Stimulated activated CD4-positive, alpha-beta T cell treated with anti-CD3 and anti-CD28 coated beads, Interleukin-4, amount 100 ng/mL, for 1 hour (primary cell): ENCODE results near the gene G6PC1.
A peak's percentile ranks its signal among the peaks of the same experiment; 100 is the strongest.
"Not testable (repeated sequence)": the region's sequence is repeated elsewhere in the genome, so short reads cannot be mapped to it uniquely, and the experiment has no call there.

Source experiments
- DNase-seq: peaks from one replicate; pipeline ENCODE4 v3.0.0-alpha.2; 2020

Gene G6PC1

DNA sequence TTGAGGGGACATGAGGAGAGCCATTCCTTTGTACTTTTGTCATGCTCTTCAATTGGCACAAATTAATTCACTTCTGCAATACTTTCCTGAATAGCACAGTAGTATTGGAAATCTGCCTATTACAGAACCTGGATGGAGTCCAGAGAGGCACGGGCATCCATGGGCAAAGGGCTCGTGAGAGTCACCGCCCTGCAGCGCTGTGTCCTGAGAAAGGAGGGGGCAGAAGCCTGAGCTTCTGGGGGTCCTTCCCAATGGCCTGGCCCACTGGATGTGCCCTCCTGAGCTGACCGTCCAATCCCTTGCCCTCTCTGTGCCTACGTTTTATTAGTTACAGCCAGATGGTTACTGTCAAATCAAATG is 3.5 kb downstream of the G6PC1 start:
- DNase-seq: no peak

DNA sequence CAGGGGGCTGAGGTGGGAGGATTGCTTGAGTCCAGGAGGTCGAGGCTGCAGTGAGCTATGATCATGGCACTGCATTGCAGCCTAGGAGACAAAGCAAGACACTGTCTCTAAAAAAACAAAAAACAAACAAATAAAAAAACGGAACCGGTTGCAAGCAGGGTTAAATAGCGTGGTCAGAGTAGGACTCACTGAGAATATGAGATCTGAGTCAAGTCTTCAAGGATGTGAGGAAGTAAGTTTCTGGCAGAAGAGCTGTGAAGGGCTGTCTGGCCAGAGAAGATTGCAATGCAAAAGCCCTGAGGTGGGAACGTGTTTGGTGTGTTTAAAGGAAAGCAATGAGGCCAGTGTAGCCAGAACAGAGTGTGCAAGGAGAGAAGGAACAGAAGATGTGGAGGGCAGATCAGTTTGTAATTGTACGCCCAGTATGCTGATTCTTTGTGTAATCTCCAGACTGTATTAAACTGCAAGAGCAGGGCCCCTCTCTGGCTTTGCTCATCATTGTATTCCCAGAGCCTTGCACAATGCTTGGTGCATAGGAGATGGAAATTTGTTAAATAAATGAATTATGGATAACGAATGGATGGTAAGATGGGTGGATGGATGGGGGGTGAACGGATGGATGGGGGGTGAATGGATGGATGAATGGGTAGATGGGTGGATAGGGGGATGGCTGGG is 6.3 kb downstream of the G6PC1 start:
- no peak for DNase-seq

DNA sequence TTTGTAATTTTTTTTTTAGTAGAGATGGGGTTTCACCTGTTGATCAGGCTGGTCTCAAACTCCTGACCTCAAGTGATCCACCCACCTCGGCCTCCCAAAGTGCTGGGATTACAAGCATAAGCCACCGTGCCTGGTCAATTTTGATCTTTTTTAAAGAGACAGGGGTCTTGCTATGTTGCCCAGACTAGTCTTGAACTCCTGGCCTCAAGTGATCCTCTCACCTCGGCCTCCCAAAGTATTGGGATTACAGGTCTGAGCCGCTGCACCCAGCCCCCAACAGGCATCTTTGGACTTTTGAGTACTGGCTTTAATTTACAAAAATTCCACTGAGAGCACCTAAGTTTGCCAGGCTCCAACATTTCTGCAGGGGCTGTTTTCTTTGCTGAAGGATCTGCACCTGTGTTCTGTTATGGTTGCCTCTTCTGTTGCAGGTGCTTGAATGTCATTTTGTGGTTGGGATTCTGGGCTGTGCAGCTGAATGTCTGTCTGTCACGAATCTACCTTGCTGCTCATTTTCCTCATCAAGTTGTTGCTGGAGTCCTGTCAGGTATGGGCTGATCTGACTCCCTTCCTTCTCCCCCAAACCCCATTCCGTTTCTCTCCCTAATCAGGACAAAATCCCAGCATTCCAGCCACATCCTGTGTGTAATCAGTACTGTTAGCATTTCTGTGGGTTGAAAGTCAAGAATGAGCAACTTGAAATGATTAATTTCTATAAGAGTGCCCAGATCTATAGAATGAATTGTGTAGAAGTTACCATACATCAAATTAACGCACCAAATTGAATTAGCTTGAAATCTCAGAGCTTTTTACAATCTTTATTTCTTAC is 8.5 kb downstream of the G6PC1 start:
- DNase-seq: no peak

DNA sequence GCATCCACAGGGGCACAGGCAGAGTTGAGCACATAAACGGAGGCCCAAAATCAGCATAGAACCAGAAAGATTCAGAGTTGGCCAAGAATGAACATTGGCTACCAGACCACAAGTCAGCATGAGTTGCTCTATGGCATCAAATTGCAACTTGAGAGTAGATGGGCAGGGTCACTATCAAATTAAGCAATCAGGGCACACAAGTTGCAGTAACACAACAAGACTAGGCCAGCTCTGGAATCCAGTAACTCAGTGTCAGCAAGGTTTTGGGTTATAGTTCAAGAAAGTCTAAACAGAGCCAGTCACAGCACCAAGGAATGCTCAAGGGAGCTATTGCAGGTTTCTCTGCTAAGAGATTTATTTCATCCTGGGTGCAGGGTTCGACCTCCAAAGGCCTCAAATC is 12.9 kb downstream of the G6PC1 start:
- no peak for DNase-seq

DNA sequence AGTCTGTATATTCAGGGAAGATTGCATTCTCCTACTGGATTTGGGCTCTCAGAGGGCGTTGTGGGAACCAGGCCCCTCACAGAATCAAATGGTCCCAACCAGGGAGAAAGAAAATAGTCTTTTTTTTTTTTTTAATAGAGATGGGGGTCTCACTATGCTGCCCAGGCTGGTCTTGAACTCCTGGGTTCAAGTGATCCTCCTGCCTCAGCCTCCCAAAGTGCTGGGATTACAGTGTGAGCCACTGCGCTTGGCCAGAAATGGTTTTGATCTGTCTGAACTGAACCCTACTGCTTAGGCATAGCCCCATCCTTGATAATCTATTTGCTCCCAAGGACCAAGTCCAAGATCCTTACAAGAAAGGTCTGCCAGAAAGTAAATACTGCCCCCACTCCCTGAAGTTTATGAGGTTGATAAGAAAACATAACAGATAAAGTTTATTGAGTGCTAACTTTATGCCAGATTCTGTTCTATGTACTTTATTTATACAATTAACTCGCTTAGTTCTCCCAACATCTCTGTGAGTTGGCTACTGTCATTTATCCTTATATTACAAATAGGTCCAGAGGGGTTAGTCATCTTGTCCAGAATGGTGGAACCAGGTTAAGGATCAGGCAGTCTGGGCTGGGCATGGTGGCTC is 13.5 kb downstream of the G6PC1 start:
- no peak for DNase-seq

DNA sequence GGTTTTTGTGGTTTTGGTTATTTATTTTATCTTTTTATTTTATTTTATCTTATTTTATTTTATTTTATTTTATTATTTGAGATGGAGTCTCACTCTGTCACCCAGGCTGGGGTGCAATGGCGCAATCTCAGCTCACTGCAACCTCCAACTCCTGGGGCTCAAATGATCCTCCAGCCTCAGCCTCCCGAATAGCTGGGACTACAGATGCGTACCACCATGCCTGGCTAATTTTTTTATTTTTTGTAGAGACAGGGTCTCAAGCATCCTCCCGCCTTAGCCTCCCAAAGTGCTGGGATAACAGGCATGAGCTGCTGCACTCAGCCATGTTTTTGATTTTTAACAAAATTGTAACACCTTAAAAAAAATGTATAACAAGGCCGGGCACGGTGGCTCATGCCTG is 14.7 kb downstream of the G6PC1 start:
- DNase-seq: not testable (repeated sequence)

DNA sequence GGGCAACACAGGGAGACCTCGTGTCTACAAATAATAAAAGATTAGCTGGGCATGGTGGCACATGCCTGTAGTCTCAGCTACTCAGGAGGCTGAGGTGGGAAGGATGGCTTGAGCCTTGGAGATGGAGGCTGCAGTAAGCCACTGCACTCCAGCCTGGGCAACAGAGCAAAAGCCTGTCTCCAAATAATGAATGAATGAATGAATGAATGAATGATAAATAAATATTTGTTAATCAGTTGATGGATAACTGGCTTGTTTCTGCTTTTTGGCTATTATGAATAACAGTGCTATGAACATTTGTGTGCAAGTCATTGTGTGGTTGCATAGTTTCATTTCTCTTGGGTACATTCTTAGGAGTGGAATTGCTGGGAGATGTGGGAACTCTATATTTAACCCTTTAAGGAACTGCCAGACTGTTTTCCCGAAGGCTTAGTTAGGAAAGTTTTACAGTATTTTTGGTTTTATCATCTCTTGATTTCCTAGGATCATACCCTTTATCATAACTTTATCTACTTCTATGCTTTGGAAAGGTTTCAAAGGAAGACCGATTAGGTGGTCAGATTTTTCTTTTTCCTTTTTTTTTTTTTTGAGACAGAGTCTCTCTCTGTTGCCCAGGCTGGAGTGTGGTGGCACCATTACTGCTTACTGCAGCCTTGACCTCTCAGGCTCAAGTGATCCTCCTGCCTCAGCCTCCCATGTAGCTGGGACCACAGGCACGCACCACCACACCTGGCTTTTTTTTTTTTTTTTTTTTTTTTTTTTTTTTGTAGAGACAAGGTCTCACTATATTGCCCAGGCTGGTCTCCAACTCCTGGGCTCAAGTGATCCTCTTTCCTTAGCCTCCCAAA is 16.0 kb downstream of the G6PC1 start:
- not testable (repeated sequence) for DNase-seq

DNA sequence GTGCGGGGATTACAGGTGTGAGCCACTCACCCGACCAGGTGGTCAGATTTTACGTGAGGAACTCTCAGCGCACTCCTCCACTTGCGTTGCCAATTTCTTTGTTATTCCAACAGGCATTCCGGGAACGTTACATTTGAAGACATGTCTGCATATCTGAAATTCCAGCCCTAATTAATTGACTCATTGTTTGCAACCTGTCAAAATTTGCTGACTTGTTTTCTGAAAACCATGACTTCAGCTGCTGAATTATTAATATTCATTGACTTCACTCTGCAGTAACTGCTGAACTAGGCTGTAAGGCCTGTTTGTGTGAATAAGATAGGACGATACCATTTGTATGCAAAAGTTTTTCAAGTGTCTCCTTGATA is 16.6 kb downstream of the G6PC1 start:
- no peak for DNase-seq

DNA sequence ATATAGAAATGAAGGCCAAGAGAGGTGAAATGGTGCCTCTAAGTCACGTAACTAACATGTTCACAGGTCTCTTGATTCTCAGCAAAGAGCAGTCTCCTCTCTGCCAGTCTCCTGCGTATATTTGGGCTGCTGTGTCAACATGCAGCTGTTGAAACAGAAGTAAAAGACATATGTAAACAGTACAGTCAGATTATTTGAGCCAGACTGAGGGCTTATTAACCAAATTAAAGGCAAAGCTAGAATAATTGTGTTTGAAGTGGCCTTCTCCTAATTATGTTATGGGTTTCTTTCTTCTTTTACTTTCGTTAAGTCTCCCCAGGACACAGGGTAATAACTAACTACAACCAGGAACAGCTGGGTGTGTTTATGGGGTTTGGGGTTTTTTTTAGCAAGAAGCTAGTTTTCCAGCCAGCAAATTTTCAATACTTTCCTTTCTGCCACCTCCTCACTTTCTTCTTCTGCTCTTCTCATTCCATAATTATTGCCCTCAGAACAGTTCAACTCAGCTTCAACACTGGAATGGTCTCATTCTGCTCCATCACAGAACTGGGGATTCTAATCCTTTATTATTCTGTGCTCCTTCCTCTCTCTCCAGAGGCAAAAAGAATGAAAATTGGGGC is 18.4 kb downstream of the G6PC1 start:
- no peak for DNase-seq

DNA sequence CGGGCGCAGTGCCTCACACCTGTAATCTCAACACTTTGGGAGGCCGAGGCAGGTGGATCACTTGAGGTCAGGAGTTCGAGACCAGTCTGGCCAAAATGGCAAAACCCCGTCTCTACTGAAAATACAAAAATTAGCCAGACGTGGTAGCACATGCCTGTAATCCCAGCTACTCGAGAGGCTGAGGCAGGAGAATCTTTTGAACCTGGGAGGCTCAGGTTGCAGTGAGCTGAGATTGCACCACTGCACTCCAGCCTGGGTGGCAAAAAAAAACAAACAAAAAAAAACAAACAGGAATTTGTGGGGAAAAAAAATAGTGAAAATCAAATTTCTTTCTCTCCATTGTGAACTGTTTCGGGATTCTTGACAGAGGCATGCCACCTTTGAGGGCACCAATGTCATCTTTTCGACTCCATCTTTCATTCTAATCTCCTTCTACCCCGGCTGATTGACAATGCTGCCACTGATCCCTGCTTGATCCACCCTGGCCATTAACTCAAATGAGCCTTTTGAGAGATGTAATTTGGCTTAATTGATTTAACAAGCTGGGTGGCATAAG is 19.0 kb downstream of the G6PC1 start:
- DNase-seq: not testable (repeated sequence)

DNA sequence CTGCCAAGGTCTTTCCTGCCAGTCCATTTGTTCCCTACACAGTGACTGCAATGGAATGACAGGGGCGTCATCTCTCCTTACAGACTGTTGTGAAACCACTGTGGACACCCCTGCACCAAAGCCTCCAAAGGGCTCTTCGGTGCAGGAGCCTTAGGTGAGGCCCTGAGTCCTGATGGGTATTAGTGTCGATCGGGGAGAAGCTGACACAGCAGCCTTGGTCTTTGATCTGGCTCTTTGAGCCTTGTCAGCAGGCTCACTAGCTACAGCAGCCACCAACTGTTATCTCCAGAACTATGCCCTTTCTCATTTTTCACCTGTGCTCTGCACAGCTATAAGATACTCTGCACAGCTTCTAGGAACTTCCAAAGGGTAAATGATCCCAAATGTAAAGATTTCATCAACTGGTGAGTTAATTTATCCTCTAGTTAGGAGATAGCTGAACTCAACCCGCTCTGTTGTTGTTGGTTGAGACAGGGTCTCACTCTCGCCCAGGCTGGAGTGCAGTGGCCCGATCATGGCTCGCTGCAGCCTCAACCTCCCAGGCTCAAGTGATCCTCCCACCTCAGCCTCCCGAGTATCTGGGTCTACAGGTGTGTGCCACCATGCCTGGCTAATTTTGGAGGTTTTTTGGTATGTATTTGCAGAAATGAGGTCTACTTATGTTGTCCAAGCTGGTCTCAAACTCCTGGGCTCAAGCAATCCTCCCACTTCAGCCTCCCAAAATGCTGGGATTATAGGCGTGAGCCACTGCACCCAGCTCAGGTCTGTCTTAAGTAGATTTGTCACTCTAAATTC is 19.7 kb downstream of the G6PC1 start:
- no peak for DNase-seq

DNA sequence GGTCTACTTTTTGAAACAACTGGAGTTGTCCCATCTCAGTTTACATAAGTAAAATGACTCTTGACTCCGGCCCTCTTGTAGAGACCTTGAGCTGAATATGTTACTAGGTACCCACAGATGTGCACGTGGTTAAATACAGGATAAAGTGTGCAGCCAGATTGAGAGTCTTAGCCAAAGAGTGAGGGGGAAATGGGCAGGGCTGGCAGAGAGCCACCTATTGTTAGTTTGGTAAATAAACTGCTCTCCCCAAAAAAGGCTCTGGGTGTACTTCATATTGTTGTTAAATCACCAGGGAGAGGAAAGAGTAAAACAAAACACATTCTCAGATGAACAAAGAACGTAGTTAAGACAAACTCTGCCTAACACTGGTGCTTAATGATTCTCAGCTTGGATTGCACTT is 20.3 kb downstream of the G6PC1 start:
- no peak for DNase-seq

DNA sequence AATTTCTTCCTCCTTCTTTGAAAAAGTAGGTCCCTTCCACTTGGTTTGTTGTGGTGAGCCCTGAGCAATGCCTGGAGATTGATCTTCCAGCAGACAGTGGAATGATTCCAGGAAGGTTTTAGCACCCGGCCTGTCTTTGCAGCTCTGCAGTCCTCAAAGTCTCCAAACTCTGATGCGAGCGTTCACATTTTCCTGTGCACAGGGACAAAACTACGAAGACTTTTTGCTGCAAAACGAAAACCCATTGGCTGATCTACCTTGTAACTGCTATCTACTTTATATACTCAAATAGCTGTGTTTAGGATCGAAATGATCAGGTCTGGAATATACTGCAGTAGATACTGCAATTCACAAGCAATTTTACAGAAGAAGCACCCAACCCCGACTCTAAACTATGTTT is 21.7 kb downstream of the G6PC1 start:
- DNase-seq: no peak

DNA sequence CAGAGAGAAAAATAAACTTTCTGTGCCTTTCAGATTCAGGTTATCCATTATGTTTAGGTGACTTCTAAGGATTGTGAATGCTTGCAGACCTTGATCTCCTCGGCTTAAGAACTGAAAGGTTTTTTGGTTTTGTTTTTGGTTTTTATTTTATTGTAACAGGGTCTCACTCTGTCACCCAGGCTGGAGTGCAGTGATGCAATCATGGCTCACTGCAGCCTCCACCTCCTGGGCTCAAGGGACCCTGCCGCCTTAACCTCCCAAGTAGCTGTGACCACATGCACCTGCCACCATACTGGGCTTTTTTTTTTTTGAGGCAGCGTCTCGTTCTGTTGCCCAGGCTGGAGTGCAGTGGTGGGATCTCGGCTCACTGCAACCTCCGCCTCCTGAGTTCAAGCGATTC is 22.9 kb downstream of the G6PC1 start:
- not testable (repeated sequence) for DNase-seq

DNA sequence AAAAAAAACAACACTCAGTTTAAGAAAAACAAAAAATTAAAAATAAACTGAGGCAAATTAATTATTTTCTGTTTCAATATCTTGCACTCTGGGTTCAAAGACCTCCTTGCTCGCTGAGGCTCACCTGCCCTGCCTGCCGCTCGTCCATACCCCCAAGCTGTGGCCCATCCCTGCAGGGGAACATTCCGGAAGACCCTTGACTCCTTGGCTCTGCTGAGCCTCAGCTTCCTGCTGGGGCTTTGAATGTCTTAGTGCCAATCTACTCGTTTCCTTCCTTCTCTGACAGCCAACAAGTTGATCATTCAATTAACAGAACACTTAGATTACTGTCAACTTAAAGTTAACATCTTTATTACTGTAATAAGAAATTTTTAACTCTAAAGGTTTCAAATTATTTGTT is 24.3 kb downstream of the G6PC1 start:
- no peak for DNase-seq

DNA sequence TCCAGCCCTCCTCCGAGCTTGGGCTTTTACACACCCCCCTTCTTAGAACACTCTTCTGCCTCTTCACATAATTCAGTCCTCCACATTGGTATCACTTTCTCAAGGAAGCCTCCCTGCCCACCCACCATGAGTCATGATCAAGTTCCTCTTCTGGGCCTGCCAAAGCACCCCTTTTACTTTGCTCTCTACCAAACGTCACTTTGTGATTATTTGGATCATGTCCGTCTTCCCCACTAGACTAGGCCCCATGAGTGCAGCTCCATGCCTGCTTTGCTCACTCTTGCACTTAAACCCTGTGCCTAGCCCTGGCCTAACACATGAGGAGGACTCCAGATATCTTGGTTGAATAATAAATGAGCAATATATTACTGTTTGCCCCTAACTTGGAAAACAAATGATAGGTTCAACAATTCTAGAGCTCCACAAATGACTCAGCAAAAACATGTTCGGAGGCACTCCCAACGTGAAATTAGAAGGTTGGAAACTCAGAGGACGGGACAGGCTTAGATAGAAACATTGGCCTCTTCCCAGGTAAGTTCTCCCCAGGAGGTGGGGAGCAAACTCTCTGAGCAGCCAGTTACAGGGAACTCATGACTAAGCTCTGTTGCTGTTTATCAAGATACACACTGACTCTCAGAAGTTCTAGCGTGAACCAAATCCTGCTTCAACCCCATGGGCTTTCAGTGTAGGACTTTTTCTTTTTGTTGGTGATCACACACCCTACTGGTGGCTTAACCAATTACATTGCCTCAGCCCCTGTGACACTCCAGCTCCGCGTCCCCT is 28.3 kb downstream of the G6PC1 start:
- peak; percentile 27 for DNase-seq

DNA sequence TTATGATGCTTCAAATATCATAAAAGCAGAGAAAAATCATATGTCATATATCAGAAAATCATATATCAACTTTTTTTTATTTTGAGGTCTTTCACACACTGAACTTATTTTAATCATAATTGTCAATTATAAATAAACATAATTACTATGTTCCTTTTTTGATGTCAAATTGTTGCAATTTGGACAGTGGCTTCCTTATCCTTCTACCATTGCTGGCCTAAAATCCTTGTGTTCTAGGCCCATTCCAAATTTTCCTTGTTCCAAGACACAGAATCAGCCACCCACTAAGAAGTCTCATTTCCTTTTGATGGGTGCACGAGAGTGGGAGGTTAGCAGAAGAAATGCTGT is 28.9 kb downstream of the G6PC1 start:
- DNase-seq: no peak

DNA sequence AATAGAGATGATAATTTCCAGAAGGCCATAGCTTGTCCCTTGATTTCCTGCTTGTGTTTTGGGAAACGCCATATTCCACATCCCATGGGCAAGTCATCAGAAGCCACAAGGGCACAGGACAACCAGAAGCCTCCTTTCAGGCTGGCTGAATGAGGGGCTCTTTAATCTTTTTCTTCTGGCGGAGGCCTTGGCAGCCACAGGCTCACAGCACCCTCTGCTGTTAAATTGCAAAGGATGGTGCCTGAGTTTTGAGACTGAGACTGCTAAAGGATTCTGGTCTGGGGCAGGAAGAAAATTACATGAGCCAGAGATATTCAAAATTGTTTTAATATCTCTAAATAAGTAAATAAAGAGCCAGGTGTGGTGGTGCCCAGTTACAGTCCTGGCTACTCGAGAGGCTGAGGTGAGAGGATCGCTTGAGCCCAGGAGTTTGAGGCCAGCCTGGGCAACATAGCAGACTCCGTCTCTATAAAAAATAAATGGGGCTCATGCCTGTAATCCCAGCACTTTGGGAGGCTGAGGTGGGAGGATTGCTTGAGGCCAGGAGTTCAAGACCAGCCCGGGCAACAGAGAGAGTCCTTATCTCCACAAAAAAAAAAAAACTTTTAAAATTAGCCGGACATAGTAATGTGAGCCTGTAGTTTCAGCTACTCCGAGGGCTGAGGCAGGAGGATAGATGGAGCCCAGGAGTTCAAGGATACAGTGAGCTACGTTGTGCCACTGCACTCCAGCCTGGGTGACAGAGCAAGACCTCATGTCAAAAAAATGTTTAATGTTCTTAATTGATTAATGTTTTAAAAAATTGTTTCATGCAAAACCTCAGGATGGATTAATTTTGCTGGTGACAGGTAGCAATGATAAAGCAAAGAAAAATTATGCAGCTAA is 37.4 kb downstream of the G6PC1 start:
- peak; percentile 7 for DNase-seq

DNA sequence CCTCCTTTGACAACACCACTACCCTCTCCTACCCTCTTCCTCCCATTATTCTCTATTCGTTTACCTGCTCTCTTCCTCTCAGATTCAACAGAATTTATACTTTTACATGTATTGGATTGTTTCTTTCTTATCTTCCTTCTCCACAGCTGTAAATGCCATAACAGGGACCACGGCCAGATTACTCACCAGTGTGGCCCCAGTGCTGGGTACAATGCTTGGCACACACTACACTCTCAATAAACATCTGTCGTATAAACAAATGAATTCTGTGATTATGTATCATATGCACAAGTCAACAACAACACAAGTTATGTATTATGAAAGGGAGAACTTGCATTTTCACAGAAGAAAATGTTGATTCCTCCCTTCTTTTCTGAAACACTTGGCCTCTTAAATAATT is 43.6 kb downstream of the G6PC1 start:
- no peak for DNase-seq

DNA sequence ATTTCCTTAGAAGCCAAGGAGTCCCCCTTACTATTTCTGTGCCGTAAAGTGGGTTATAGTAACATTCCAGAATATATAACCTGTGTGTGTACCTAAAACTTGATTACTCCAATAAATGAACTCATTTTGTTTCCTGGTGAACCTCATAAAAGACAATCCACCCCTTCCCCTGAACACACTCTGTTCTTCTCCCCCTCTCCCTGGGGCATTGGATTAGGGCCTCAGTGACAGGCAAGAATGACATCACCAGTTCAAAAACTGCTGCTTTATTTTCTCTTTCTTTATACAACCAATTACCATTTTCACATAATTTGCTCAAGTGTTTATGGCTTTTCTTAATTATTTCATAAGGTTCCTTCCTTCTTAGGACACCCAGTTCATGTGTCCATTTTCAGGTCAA is 46.2 kb downstream of the G6PC1 start:
- DNase-seq: no peak
